ENCODE measurements around the gene PHF2.

The PHF2 gene

GRCh38 chr9:93594041-93594756 lies 17.8 kb downstream of the PHF2 start:
- Histone ChIP-seq H3K4me3 (ENCODE audit: low read depth, low read length) (no peak overlapping the region), H3K4me1 (peaks cover 8% of the 10 kb centered on the region; the same call in 1 of the 2 replicates), H3K9me3 (no peaks in the 10 kb centered on the region), H3K27me3 (no peaks in the 10 kb centered on the region), H3K36me3 (no peaks in the 10 kb centered on the region)
- TF ChIP-seq CTCF (IDR thresholded peaks at IDR 0.05; ENCODE audit: low read depth, low read length): no peak
- no peak for DNase-seq

- no peaks in the 10 kb centered on the region for H3K36me3 ChIP-seq
- H3K27me3 ChIP-seq: no peaks in the 10 kb centered on the region
Observed at GRCh38 chr9:93595461-93595860, 19.1 kb downstream of the PHF2 start.

GRCh38 chr9:93595861-93596365 lies 19.5 kb downstream of the PHF2 start:
- H3K27me3 ChIP-seq: no peaks in the 10 kb centered on the region
- no peaks in the 10 kb centered on the region for H3K36me3 ChIP-seq
- H3K4me3 ChIP-seq (ENCODE audit: low read depth, low read length): no peak overlapping the region
- no peaks in the 10 kb centered on the region for H3K9me3 ChIP-seq
- no peak for DNase-seq
- no peak for TF ChIP-seq CTCF (IDR thresholded peaks at IDR 0.05; ENCODE audit: low read depth, low read length)
- H3K4me1 ChIP-seq: peaks cover 7% of the 10 kb centered on the region; the same call in 1 of the 2 replicates

More at GRCh38 chr9:93595461-93595860, 19.1 kb downstream of the PHF2 start:
- TF ChIP-seq CTCF (IDR thresholded peaks at IDR 0.05; ENCODE audit: low read depth, low read length): no peak
- H3K9me3 ChIP-seq: no peaks in the 10 kb centered on the region
- no peak for DNase-seq
- H3K4me1 ChIP-seq: peaks cover 8% of the 10 kb centered on the region; the same call in 1 of the 2 replicates
- no peak overlapping the region for H3K4me3 ChIP-seq (ENCODE audit: low read depth, low read length)

- no peaks in the 10 kb centered on the region for H3K36me3 ChIP-seq
- DNase-seq: no peak
- TF ChIP-seq CTCF (IDR thresholded peaks at IDR 0.05; ENCODE audit: low read depth, low read length): no peak
- no peaks in the 10 kb centered on the region for H3K27me3 ChIP-seq
- peaks cover 2% of the 10 kb centered on the region; the same call in 1 of the 2 replicates for H3K4me1 ChIP-seq
- H3K9me3 ChIP-seq: no peaks in the 10 kb centered on the region
- H3K4me3 ChIP-seq (ENCODE audit: low read depth, low read length): no peak overlapping the region
Observed at GRCh38 chr9:93596399-93596798, 20.0 kb downstream of the PHF2 start.

- Histone ChIP-seq H3K9me3 (no peaks in the 10 kb centered on the region), H3K4me1 (no peaks in the 10 kb centered on the region), H3K36me3 (no peaks in the 10 kb centered on the region), H3K27me3 (no peaks in the 10 kb centered on the region), H3K4me3 (ENCODE audit: low read depth, low read length) (no peak overlapping the region)
- DNase-seq: no peak
- TF ChIP-seq CTCF (IDR thresholded peaks at IDR 0.05; ENCODE audit: low read depth, low read length): no peak
Observed at GRCh38 chr9:93597142-93597706, 20.8 kb downstream of the PHF2 start.
